DND-41 (cell line): Measurements from ENCODE around the gene GPER1.

Experiments used
- EZH2 ChIP-seq: IDR thresholded peaks from 3 replicates; pipeline ENCODE4 v1.6.1; 2012; ENCODE audit warnings: borderline replicate concordance, low read depth, mild to moderate bottlenecking, moderate library complexity, low read length, inconsistent platforms; ENCODE audit not compliant: severe bottlenecking
- TF ChIP-seq, protein P1 (sequence below): IDR thresholded peaks from 2 replicates; pipeline ENCODE4 v1.5.1; 2012; ENCODE audit warnings: borderline replicate concordance, low read length, moderate library complexity, mild to moderate bottlenecking; ENCODE audit not compliant: poor library complexity, severe bottlenecking; ENCODE audit errors: extremely low read depth

DNA sequence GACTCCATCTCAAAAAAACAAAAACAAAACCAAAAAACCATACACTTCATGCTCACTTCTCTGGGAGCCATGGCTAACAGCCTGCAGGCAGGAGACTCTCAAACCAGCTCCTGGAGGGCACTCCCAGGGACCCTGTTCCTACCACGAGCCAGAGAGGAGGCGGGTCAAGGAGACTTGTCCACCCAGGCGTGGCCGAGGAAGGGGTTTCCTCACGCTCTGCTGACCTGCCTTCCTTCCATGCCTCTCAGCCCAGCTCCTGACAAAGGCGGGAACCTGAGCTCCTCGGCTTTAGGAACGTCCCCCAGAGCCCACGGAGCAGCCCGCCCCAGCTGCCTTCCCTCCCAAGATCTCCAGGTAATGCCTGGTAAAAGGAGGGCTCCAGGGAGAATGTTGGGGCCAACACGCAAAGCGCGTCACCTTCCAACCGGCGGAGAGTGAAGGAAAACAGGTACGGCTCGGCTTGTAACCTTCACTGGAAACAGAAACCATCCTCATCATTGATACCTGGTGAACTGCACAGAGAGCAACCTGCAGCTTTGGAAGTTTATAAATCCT is 34.0 kb upstream of the GPER1 start:
- TF ChIP-seq, protein P1, sequence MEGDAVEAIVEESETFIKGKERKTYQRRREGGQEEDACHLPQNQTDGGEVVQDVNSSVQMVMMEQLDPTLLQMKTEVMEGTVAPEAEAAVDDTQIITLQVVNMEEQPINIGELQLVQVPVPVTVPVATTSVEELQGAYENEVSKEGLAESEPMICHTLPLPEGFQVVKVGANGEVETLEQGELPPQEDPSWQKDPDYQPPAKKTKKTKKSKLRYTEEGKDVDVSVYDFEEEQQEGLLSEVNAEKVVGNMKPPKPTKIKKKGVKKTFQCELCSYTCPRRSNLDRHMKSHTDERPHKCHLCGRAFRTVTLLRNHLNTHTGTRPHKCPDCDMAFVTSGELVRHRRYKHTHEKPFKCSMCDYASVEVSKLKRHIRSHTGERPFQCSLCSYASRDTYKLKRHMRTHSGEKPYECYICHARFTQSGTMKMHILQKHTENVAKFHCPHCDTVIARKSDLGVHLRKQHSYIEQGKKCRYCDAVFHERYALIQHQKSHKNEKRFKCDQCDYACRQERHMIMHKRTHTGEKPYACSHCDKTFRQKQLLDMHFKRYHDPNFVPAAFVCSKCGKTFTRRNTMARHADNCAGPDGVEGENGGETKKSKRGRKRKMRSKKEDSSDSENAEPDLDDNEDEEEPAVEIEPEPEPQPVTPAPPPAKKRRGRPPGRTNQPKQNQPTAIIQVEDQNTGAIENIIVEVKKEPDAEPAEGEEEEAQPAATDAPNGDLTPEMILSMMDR = no peak
- no peak for TF ChIP-seq EZH2
